Measurements from ENCODE around the gene CCDC178.
A peak's percentile ranks its signal among the peaks of the same experiment; 100 is the strongest.

Gene CCDC178

GRCh38 chr18:33114749-33115148 lies 325.8 kb downstream of the CCDC178 start:
- no peak for DNase-seq

- no peak for DNase-seq
Observed at GRCh38 chr18:33113416-33113815, 327.1 kb downstream of the CCDC178 start.

GRCh38 chr18:33107511-33107910 lies 333.0 kb downstream of the CCDC178 start:
- DNase-seq, result no peak

GRCh38 chr18:33101316-33101715 lies 339.2 kb downstream of the CCDC178 start:
- no peak for DNase-seq

GRCh38 chr18:33099626-33100025 lies 340.9 kb downstream of the CCDC178 start:
- no peak for DNase-seq

- no peak for DNase-seq
Observed at GRCh38 chr18:33097126-33097525, 343.4 kb downstream of the CCDC178 start.

GRCh38 chr18:33090461-33090860 lies 350.1 kb downstream of the CCDC178 start:
- no peak for DNase-seq

- no peak for DNase-seq
Observed at GRCh38 chr18:33076601-33077000, 363.9 kb downstream of the CCDC178 start.

- no peak for DNase-seq
Observed at GRCh38 chr18:33074125-33074524, 366.4 kb downstream of the CCDC178 start.

GRCh38 chr18:33062834-33063364 lies 377.6 kb downstream of the CCDC178 start:
- no peak for DNase-seq

- no peak for DNase-seq
Observed at GRCh38 chr18:33052886-33053285, 387.6 kb downstream of the CCDC178 start.

GRCh38 chr18:33051407-33051806 lies 389.1 kb downstream of the CCDC178 start:
- DNase-seq, result peak; percentile 76

GRCh38 chr18:33040213-33040612 lies 400.3 kb downstream of the CCDC178 start:
- DNase-seq, result no peak

- peak; percentile 7 for DNase-seq
Observed at GRCh38 chr18:33034945-33035344, 405.6 kb downstream of the CCDC178 start.

- DNase-seq, result no peak
Observed at GRCh38 chr18:33034212-33034611, 406.3 kb downstream of the CCDC178 start.

GRCh38 chr18:33022370-33022769 lies 418.2 kb downstream of the CCDC178 start:
- peak; percentile 19 for DNase-seq

GRCh38 chr18:33020877-33021276 lies 419.6 kb downstream of the CCDC178 start:
- peak; percentile 7 for DNase-seq

GRCh38 chr18:33014060-33014796 lies 426.3 kb downstream of the CCDC178 start:
- DNase-seq, result peak; percentile 83

GRCh38 chr18:33010149-33010548 lies 430.4 kb downstream of the CCDC178 start:
- no peak for DNase-seq

- no peak for DNase-seq
Observed at GRCh38 chr18:32998921-32999320, 441.6 kb downstream of the CCDC178 start.

GRCh38 chr18:32998285-32998684 lies 442.2 kb downstream of the CCDC178 start:
- DNase-seq, result peak; percentile 6

GRCh38 chr18:32983721-32984120 lies 456.8 kb downstream of the CCDC178 start:
- no peak for DNase-seq

GRCh38 chr18:32980896-32981295 lies 459.6 kb downstream of the CCDC178 start:
- DNase-seq, result no peak

- DNase-seq, result no peak
Observed at GRCh38 chr18:32975501-32975900, 465.0 kb downstream of the CCDC178 start.

- DNase-seq, result no peak
Observed at GRCh38 chr18:32975163-32975436, 465.4 kb downstream of the CCDC178 start.
